GM19468 (cell line): ENCODE data around the gene DRG2.

Experiments used
- ATAC-seq: cut with Tn5 transposase; IDR thresholded peaks from one replicate; pipeline ENCODE4 v1.9.1; 2021; ENCODE audit warnings: mild to moderate bottlenecking, moderate library complexity, moderate number of reproducible peaks; ENCODE audit not compliant: unreplicated experiment; ENCODE audit errors: extremely low read depth

DRG2 gene

DNA sequence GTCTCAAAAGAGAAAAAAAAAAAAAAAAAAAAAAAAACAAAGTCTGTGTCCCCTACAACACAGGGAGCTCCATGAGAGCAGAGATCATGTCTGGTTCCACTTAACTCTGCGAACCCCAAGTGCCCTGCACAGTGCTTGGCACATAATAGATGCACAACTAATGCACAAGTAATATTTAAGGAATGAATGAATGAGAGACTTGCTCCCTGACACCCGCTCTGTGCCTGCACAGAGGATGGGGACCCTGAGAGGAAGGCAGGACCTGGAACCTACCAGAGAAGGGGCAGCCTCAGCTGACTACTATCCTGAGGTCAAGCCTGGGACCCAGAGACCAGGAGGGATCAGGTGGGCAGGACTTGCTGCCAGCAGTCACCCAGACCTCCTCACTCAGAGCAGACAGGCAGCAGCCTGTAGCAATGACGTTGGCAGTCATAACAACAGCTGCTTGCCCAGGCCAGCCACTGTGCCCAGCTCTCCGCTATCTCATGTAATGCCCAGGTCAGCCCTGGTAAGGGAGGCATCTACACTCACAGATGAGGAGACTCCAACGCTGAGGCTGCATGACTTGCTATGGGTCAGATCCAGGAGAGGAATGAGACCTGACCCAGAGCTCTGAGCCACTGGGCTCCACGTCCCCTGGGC, 23.7 kb downstream of the DRG2 start:
- ATAC-seq: no peak

DNA sequence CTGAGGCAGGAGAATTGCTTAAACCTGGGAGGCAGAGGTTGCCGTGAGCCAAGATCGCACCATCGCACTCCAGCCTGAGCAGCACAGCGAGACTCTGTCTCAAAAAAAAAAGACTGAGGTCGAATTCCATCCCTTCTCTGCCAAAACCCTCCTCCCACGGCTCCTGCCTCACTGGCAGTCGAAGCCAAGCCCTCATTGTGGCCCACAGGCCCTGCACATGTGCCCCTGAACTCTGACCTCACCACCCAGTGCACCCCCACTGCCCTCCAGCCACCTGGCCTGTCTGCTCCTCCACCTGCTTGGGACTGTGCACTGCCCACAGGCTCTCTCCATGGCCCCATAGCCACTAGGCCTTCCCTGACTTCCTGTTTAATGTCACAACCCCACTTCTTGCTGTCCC, 27.8 kb downstream of the DRG2 start:
- no peak for ATAC-seq

DNA sequence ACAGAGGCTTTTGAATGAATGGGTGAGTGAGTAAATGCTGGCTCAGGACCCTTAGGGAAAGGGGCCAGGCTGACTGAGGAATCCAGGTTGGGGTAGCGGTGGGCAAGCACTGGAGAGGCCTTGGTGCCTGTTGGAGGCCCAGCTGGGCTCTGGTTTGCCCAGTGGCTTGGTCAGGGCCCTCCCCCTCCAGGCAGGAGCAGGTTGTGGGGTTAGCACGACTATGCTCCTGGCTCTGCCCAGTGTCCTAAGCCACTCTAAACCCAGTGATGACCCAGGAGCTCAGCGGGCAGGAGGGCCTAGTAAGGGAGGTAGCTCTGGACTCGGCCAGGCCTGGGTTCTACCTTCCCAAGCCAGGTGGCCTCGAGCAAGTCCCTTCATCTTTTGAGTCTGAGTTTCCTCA, 28.3 kb downstream of the DRG2 start:
- ATAC-seq: no peak

DNA sequence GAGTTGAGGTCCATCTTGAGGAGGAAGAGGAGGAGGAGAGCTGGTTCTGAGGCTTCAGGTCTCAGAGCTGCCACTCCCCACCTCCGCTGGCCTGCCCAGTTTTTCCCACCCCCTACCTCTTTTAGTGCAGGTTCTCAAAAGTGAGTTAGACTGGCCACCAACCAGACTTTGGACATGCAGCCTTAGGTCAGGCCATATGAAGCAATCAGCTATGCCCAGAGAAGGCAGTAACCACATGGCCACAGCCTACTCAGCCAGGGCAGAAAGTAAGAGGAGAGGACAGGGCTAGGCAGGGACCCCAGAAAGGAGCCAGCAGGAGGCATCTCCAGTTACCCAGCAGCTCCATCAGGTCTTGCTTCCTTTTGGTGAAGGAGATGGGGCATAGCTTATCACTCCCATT, 29.8 kb downstream of the DRG2 start:
- ATAC-seq: no peak

DNA sequence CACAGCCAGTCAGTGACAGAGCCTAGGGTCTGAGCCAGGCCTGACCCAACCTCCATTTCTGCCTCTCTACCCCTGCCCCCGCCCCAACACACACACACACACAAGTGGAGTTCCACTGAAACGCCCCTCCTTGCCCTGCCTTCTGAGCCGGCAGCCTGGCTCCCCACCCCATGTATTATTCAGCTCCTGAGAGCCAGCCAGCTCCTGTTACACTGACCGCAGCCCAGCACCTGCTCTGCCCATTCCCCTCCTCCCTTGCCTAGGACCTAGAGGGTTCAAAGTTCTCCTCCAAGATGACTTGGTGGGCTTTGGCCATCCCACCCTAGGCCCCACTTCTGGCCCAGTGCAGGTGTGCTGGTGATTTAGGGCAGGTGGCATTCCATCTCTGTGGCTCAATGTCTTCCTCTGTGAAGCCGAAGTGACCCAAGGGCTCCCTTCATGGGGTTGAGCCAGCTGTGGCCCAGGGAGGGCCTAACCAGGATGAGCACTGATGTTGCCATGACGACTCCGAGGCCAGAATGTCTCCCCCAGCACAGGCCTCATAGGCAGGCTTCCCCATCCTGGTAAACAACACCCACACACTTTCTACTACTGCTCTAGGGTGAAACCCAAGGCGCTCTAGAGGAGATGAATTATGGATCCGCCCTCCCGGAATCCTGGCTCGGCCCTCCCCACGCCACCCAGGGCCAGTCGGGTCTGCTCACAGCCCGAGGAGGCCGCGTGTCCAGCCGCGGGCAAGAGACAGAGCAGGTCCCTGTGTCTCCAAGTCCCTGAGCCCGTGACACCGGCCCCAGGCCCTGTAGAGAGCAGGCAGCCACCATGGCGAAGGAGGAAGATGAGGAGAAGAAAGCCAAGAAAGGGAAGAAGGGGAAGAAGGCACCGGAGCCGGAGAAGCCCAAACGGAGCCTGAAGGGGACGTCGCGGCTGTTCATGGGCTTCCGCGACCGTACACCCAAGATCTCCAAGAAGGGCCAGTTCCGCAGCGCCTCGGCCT, 30.5 kb downstream of the DRG2 start:
- no peak for ATAC-seq

DNA sequence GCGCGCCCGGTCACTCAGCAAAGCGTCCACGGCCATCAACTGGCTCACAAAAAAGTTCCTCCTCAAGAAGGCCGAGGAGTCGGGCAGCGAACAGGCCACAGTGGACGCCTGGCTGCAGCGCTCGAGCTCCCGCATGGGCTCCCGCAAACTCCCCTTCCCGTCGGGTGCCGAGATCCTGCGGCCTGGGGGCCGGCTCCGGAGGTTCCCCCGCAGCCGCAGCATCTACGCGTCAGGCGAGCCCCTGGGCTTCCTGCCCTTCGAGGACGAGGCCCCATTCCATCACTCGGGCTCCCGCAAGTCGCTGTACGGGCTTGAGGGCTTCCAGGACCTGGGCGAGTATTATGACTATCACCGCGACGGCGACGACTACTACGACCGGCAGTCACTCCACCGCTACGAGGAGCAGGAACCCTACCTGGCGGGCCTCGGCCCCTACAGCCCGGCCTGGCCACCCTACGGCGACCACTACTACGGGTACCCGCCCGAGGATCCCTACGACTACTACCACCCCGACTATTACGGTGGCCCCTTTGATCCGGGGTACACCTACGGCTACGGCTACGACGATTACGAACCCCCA, 31.5 kb downstream of the DRG2 start:
- no peak for ATAC-seq

GRCh38 chr17:18119938-18120337, 32.2 kb downstream of the DRG2 start:
- ATAC-seq: no peak

DNA sequence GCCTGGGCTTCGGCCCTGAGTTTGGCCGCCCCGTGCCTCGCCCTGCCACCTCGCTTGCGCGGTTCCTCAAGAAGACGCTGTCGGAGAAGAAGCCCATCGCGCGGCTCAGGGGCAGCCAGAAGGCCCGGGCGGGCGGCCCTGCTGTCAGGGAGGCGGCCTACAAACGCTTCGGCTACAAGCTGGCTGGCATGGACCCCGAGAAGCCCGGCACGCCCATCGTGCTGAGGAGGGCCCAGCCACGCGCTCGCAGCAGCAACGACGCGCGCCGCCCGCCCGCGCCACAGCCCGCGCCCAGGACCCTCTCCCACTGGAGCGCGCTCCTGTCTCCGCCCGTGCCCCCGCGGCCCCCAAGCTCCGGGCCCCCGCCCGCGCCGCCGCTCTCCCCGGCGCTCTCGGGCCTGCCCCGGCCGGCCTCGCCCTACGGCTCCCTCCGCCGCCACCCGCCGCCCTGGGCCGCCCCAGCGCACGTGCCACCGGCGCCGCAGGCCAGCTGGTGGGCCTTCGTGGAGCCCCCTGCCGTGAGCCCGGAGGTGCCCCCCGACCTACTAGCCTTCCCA, 32.8 kb downstream of the DRG2 start:
- no peak for ATAC-seq

GRCh38 chr17:18121144-18121910, 33.6 kb downstream of the DRG2 start:
- ATAC-seq: no peak

DNA sequence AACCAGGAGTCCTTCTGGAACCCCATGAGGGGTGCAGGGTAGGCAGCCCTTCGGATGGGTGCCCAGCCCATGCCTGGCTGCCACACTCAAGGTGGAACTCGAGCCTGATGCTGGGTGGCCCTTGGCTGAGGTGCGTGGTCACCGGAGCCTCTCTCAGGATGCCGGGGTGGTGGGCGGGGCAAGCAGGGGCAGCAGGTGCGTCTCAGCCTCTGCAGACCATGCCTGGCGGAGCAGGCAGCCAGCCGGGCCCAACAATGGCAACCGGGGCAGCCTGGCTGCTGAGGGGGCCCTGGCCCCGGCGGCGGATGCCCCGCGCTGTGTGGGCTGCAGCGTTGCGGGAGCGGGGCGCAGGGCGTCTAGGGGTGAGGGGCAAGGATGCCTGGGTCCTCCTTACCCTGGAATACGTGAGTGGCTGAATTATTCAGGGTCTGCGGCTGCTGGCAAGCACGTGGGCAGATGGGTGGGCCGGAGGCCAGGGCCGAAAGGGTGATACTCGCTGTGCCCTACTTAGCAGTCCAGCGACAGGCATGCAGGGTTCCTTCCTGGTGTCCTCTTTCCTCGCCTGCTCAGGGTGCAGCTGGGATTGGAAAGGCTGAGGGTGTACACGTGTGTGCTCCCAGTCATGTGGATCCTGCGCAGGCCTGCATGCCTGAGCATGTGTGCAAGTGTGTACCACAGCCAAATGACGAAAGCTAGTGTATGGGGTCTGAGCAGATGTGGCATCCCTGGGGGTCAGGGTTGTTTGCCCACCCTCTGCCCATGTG, 35.4 kb downstream of the DRG2 start:
- ATAC-seq: no peak

- ATAC-seq: no peak
These were observed 36.8 kb downstream of the DRG2 start for GRCh38 chr17:18124345-18125126.

DNA sequence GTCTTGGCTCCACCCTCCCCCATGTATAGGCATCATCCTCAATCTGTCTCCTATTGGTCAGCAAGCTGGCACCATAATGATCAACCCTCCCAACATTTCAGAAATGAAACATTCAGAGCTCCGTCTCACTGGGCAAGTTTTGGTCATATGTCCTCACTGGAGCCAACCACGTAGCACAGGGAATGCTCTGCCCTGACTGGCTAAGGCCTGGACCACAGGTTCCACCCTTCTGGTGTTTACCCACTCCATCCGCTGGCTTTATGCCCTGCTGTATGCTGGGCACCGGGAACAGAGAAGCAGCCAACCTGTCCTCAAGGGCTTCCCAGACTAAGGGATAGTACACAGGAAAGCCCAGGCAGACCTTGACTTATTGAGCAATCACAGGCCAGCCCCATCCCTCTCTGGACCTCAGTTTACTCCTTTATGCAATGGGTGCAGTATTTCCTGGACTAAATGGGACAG, 41.3 kb downstream of the DRG2 start:
- no peak for ATAC-seq

- ATAC-seq: no peak
These were observed 45.0 kb downstream of the DRG2 start for GRCh38 chr17:18132711-18133110.

DNA sequence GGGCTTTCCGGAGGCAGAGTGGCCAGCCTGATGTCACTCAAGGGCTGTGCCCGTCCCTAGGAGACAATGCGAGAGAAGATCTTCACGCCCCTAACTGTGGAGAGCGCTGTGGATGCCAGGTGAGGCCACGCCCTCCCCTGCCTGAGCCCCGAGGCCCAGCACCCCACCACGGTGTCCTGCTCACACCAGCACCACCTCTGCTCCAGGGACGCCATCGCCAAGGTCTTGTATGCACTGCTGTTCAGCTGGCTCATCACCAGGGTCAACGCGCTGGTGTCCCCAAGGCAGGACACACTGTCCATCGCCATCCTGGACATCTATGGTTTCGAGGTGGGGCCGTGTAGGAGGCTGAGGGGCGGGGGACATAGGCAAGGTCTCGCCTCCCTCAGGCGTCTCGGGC, 48.6 kb downstream of the DRG2 start:
- ATAC-seq: no peak

- no peak for ATAC-seq
These were observed 50.5 kb downstream of the DRG2 start for GRCh38 chr17:18138065-18138749.

GRCh38 chr17:18139092-18139491, 51.3 kb downstream of the DRG2 start:
- ATAC-seq: no peak

DNA sequence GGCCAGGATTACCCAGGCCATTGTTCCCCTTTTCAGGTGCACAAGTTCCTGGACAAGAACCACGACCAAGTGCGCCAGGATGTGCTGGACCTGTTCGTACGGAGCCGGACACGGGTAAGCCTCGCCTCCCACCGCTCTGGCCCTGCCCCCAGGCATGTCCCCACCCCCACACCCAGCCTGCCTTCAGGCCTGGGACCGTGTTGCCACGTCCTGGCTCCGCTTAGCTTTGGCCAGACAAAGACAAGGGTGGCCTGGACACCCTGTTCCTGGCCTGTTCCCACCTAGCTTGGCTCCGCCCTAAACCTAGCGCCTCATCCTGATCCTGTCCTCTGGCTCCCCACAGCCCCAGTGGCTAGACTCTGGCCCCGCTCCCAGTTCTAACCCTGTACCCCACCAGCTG, 51.8 kb downstream of the DRG2 start:
- no peak for ATAC-seq

DNA sequence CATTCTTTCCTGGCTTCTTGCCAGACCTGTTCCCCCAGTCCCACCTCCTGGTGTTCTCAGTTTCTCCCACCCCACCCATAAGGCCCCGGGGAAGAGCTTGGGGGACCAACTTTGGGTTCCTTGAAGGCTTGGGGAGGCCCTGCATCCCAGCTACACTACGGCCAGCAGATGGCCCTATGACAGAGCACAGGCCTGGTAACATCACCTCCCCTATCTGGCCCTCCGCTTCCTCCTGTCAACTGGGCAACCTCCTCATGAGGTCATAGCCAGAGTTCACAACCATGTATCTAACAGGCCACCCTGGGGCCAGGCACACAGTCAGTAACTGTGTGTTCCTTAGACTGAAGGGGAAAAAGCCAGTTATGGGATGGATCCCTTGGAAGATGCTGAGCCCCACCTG, 52.2 kb downstream of the DRG2 start:
- ATAC-seq: no peak
